Measurements from ENCODE around the gene PAIP2B. TPM values are rescaled to one million over a fixed set of nuclear protein-coding genes. Genes with fewer than 3 reads are reported as not detected.

Gene PAIP2B
- total and polyA plus RNA-seq, 10 of the 15 experiments (the other 5 are each of a cell fraction or from before 2014, with no cell fraction given), result 0.06 to 0.79 (median 0.32) TPM

- TF ChIP-seq MLLT1 (IDR thresholded peaks at IDR 0.05) (no peak), POLR2AphosphoS5 (IDR thresholded peaks at IDR 0.05; ENCODE audit: low read length) (0 out of 2 replicates have a peak, but pooled peaks have one; percentile 65), POLR2A (IDR thresholded peaks at IDR 0.05; ENCODE audit: low read depth, low read length) (0 out of 2 replicates have a peak, but pooled peaks have one; percentile 21), SPI1 (IDR thresholded peaks at IDR 0.05; ENCODE audit: borderline replicate concordance, insufficient read depth, low read depth, low read length) (no peak), SUZ12 (IDR thresholded peaks at IDR 0.05; ENCODE audit: unreplicated experiment) (no peak), ZZZ3 (IDR thresholded peaks at IDR 0.05; ENCODE audit: control insufficient read depth, insufficient read length, low read depth) (no peak), RELB (IDR thresholded peaks at IDR 0.05; ENCODE audit: low read depth) (no peak), STAT3 (IDR thresholded peaks at IDR 0.05; ENCODE audit: low read depth, low read length) (no peak), PRDM15 (CRISPR knock-in tag; IDR thresholded peaks at IDR 0.05) (no peak), ZNF207 (IDR thresholded peaks at IDR 0.05; ENCODE audit: borderline replicate concordance) (no peak)
- Histone ChIP-seq H4K20me1 (ENCODE audit: control insufficient read depth, insufficient read depth) (no peaks in the 10 kb centered on the region), H3K27ac (ENCODE audit: control insufficient read depth, insufficient read depth) (no peak overlapping the region), H3K36me3 (ENCODE audit: control insufficient read depth in 2 of 2, insufficient read depth in 2 of 2, low read length in 1 of 2) (peaks cover 12 to 14% of the 10 kb centered on the region in 2 experiments), H3K9ac (ENCODE audit: control insufficient read depth, insufficient read depth, low read length) (no peak overlapping the region), H2AFZ (ENCODE audit: control insufficient read depth, low read depth, low read length) (no peak overlapping the region), H3K79me2 (ENCODE audit: control insufficient read depth, insufficient read depth, low read length) (no peaks in the 10 kb centered on the region), H3K4me2 (ENCODE audit: control insufficient read depth, insufficient read depth) (no peak overlapping the region), H3K9me3 (replicated peaks; ENCODE audit: control insufficient read depth, insufficient read depth, low read length) (no peaks in the 10 kb centered on the region), H3K27me3 (replicated peaks in 1 of 2; ENCODE audit: control insufficient read depth in 2 of 2, insufficient read depth in 2 of 2, low read length in 1 of 2) (no peaks in the 10 kb centered on the region), H3K4me1 (ENCODE audit: control insufficient read depth, insufficient read depth, low read length) (no peaks in the 10 kb centered on the region), H3K4me3 (no peak overlapping the region)
- DNase-seq (ENCODE audit: low read depth, low spot score) (no peak), FAIRE-seq (no peak), ATAC-seq (no peak)
- intact Hi-C loops (cut with micrococcal nuclease; ENCODE audit: unreplicated experiment), result loop anchor here (10.0 kb wide), 1 partner anchor 235 kb away; no protein-coding TSS in a partner anchor
- WGBS (ENCODE audit: insufficient coverage, insufficient replicate concordance, low lambda C conversion rate, missing lambda C conversion rate), result 65% methylated on average over 3 of the region's 3 CpGs
- ChIA-PET SMC1A (ENCODE audit: uncharacterized antibody, unreplicated experiment) (interaction anchor here (1.5 to 1.8 kb wide), 2 partner anchors 79 to 101 kb away, joined by 5 to 6 read pairs; no protein-coding TSS in a partner anchor), POLR2A (no interaction called here), CTCF (interaction anchor here (7.7 kb wide), 1 partner anchor 49 kb away, joined by 37 read pairs; no protein-coding TSS in a partner anchor), RAD21 (ENCODE audit: unreplicated experiment) (interaction anchor here (1.4 kb wide), 1 partner anchor 100 kb away, joined by 5 read pairs; no protein-coding TSS in a partner anchor)
- BruUV-seq (replicated peaks), result no TSS peak
- in situ Hi-C loops (cut with MboI), result loop anchor here (25.0 kb wide), 1 partner anchor 362 kb away; no protein-coding TSS in a partner anchor
These were observed 76.7 kb downstream of the PAIP2B start for GRCh38 chr2:71150082-71150816.
